ENCODE results near the gene RRAS2. TPM values are rescaled to one million over a fixed set of nuclear protein-coding genes. Genes with fewer than 3 reads are reported as not detected.

Gene RRAS2
- total RNA-seq, 1 experiment from 2014 or later = 42.2 TPM

- Histone ChIP-seq H3K79me2 (ENCODE audit: low read depth) (peaks cover 94% of the 10 kb centered on the region), H3K9me2 (ENCODE audit: insufficient read depth) (no peaks in the 10 kb centered on the region), H3K27me3 (ENCODE audit: insufficient read depth, low read depth) (no peaks in the 10 kb centered on the region), H3K4me2 (no peak overlapping the region), H3K36me3 (ENCODE audit: low read depth) (peaks cover 14% of the 10 kb centered on the region; the same call in 1 of the 2 replicates), H3K4me1 (replicated peaks; ENCODE audit: insufficient read depth) (no peaks in the 10 kb centered on the region), H2AFZ (no peak overlapping the region), H3K4me3 (no peak overlapping the region), H4K20me1 (ENCODE audit: insufficient read depth) (no peaks in the 10 kb centered on the region; the same call in 1 of the 2 replicates), H3F3A (ENCODE audit: insufficient read depth, low read depth) (no peaks in the 10 kb centered on the region), H3K9me3 (ENCODE audit: insufficient read depth, low read depth) (no peaks in the 10 kb centered on the region), H3K27ac (no peak overlapping the region)
- TF ChIP-seq, protein P1, sequence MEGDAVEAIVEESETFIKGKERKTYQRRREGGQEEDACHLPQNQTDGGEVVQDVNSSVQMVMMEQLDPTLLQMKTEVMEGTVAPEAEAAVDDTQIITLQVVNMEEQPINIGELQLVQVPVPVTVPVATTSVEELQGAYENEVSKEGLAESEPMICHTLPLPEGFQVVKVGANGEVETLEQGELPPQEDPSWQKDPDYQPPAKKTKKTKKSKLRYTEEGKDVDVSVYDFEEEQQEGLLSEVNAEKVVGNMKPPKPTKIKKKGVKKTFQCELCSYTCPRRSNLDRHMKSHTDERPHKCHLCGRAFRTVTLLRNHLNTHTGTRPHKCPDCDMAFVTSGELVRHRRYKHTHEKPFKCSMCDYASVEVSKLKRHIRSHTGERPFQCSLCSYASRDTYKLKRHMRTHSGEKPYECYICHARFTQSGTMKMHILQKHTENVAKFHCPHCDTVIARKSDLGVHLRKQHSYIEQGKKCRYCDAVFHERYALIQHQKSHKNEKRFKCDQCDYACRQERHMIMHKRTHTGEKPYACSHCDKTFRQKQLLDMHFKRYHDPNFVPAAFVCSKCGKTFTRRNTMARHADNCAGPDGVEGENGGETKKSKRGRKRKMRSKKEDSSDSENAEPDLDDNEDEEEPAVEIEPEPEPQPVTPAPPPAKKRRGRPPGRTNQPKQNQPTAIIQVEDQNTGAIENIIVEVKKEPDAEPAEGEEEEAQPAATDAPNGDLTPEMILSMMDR (conservative IDR thresholded peaks at IDR 0.05) = no peak
- no peak for TF ChIP-seq EZH2 (IDR thresholded peaks at IDR 0.05; ENCODE audit: low read depth)
- CTCF ChIA-PET = no interaction called here
- POLR2A ChIA-PET (ENCODE audit: unreplicated experiment) = no interaction called here
- no TSS peak for BruUV-seq (replicated peaks)
- DNase-seq = no peak
- intact Hi-C loops (cut with micrococcal nuclease; ENCODE audit: unreplicated experiment) = no loop called here
Observed at GRCh38 chr11:14347991-14348390, 11.0 kb downstream of the RRAS2 start.

GRCh38 chr11:14347494-14347893 lies 11.5 kb downstream of the RRAS2 start:
- CTCF ChIA-PET = no interaction called here
- intact Hi-C loops (cut with micrococcal nuclease; ENCODE audit: unreplicated experiment) = no loop called here
- H3K27ac ChIP-seq = no peak overlapping the region
- no peaks in the 10 kb centered on the region for H3K4me1 ChIP-seq (replicated peaks; ENCODE audit: insufficient read depth)
- no peaks in the 10 kb centered on the region for H3K9me2 ChIP-seq (ENCODE audit: insufficient read depth)
- no peak overlapping the region for H3K4me3 ChIP-seq
- TF ChIP-seq, protein P1 (conservative IDR thresholded peaks at IDR 0.05) = no peak
- TF ChIP-seq EZH2 (IDR thresholded peaks at IDR 0.05; ENCODE audit: low read depth) = no peak
- H3K27me3 ChIP-seq (ENCODE audit: insufficient read depth, low read depth) = no peaks in the 10 kb centered on the region
- H3K4me2 ChIP-seq = no peak overlapping the region
- H3F3A ChIP-seq (ENCODE audit: insufficient read depth, low read depth) = no peaks in the 10 kb centered on the region
- DNase-seq = no peak
- H2AFZ ChIP-seq = no peak overlapping the region
- no TSS peak for BruUV-seq (replicated peaks)
- no peaks in the 10 kb centered on the region; the same call in 1 of the 2 replicates for H4K20me1 ChIP-seq (ENCODE audit: insufficient read depth)
- H3K79me2 ChIP-seq (ENCODE audit: low read depth) = peaks cover 96% of the 10 kb centered on the region
- POLR2A ChIA-PET (ENCODE audit: unreplicated experiment) = no interaction called here
- H3K9me3 ChIP-seq (ENCODE audit: insufficient read depth, low read depth) = no peaks in the 10 kb centered on the region
- peaks cover 14% of the 10 kb centered on the region; the same call in 1 of the 2 replicates for H3K36me3 ChIP-seq (ENCODE audit: low read depth)

GRCh38 chr11:14346303-14346955 lies 12.6 kb downstream of the RRAS2 start:
- no peak overlapping the region for H3K27ac ChIP-seq
- POLR2A ChIA-PET (ENCODE audit: unreplicated experiment) = no interaction called here

More at GRCh38 chr11:14346303-14346955, 12.6 kb downstream of the RRAS2 start:
- Histone ChIP-seq H3K79me2 (ENCODE audit: low read depth) (peaks cover 96% of the 10 kb centered on the region), H3K4me3 (no peak overlapping the region), H3K9me3 (ENCODE audit: insufficient read depth, low read depth) (no peaks in the 10 kb centered on the region), H4K20me1 (ENCODE audit: insufficient read depth) (no peaks in the 10 kb centered on the region; the same call in 1 of the 2 replicates), H3K9me2 (ENCODE audit: insufficient read depth) (no peaks in the 10 kb centered on the region), H3F3A (ENCODE audit: insufficient read depth, low read depth) (no peaks in the 10 kb centered on the region), H3K27me3 (ENCODE audit: insufficient read depth, low read depth) (no peaks in the 10 kb centered on the region), H3K4me2 (no peak overlapping the region), H3K4me1 (replicated peaks; ENCODE audit: insufficient read depth) (no peaks in the 10 kb centered on the region), H2AFZ (no peak overlapping the region), H3K36me3 (ENCODE audit: low read depth) (peaks cover 14% of the 10 kb centered on the region; the same call in 1 of the 2 replicates)
- TF ChIP-seq EZH2 (IDR thresholded peaks at IDR 0.05; ENCODE audit: low read depth) = no peak
- TF ChIP-seq, protein P1 (conservative IDR thresholded peaks at IDR 0.05) = no peak
- no peak for DNase-seq
- CTCF ChIA-PET = no interaction called here
- intact Hi-C loops (cut with micrococcal nuclease; ENCODE audit: unreplicated experiment) = no loop called here
- BruUV-seq (replicated peaks) = no TSS peak
